COLO829 (cell line): ENCODE results near the gene ZNRD2.
A peak's percentile ranks its signal among the peaks of the same experiment; 100 is the strongest.
"Not testable (repeated sequence)": the region's sequence is repeated elsewhere in the genome, so short reads cannot be mapped to it uniquely, and the experiment has no call there.

Source experiments
- DNase-seq: peaks from one replicate; pipeline ENCODE4 v3.0.0; 2012; ENCODE audit warnings: low spot score

The ZNRD2 gene

DNA sequence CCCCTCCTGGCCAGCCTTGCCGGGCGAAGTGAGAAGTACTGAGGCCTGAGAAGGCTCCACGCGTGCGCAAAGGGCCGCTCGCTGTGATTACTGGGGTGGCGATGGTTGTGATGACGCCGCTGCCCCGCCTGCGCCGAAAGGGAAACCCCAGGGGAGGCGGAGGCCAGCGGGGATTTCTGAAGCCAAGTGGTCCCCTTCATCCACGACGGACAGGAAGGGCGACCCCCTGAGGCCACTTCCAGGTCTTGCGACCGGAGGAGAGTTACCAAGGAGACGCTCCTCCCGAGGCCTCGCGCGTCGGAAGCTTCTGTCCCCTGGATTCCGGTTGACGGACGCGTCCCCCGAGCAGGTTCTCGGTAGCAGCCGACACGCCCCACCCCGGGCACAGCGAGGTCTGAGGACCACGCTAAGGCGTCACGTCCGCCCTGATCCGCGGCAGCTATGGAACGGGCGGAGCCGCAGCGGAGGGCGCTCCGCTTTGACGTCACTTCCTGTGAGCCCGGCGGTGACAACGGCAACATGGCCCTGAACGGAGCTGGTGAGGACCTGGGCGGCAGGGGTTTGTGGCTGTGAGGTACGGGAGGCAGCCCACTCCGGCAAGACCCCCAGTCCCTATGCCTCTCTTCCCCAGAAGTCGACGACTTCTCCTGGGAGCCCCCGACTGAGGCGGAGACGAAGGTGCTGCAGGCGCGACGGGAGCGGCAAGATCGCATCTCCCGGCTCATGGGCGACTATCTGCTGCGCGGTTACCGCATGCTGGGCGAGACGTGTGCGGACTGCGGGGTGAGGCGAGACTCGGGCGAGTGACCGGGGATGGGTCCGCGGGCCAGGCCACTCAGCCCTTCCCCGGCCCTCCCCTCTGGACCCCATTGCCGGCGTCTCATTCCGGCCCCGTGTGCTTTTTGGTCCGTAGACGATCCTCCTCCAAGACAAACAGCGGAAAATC is at the start of gene ZNRD2:
ZNRD2 (plus strand) TSS at position 505 of the 946 bp plus-strand sequence; CDS start at position 520, 15 bp downstream.
- DNase-seq: peak; percentile 94

DNA sequence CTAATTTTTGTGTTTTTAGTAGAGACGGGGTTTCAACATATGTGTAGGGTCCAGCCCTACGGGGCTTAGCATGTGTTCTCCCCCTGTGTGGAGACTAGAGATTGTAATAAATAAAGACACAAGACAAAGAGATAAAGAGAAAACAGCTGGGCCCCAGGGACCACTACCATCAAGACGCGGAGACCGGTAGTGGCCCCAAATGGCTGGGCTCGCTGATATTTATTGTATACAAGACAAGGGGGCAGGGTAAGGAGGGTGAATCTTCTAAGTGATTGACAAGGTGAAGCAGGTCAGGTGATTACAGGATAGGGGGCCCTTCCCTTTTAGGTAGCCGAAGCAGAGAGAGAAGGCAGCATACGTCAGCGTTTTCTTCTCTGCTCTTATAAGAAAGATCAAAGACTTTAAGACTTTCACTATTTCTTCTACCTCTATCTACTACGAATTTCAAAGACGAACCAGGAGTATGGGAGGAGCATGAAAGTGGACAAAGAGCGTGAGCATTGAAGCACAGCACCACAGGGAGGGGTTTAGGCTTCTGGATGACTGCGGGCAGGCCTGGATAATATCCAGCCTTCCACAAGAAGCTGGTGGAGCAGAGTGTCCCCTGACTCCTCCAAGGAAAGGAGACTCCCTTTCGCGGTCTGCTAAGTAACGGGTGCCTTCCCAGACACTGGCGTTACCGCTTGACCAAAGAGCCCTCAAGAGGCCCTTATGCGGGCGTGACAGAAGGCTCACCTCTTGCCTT is 48.3 kb upstream of the ZNRD2 start:
- DNase-seq: not testable (repeated sequence)

DNA sequence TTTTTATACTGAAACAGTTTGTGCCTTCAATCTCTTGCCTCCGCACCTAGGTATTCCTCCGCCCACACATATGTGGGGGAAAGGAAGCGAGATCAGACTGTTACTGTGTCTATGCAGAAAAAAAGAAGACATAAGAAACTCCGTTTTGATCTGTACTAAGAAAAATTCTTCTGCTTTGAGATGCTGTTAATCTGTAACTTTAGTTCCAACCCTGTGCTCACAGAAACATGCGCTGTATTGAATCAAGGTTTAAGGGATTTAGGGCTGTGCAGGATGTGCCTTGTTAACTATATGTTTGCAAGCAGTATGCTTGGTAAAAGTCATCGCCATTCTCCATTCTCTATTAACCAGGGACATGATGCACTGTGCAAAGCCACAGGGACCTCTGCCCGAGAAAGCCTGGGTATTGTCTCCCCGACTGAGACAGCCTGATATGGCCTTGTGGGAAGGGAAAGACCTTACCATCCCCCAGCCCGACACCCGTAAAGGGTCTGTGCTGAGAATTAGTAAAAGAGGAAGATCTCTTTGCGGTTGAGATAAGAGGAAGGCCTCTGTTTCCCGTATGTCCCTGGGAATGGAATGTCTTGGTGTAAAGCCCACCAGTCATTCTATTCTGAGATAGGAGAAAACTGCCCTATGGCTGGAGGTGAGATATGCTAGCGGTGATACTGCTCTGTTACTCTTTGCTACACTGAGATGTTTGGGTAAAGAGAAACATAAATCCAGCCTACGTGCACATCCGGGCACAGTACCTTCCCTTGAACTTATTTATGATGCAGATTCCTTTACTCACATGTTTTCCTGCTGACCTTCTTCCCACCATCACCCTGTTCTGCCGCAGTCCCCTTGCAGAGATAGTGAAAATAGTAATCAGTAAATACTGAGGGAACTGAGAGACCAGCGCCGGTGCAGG is 47.3 kb upstream of the ZNRD2 start:
- DNase-seq: not testable (repeated sequence)

GRCh38 chr11:65523631-65523968 is 46.7 kb upstream of the ZNRD2 start:
- not testable (repeated sequence) for DNase-seq

DNA sequence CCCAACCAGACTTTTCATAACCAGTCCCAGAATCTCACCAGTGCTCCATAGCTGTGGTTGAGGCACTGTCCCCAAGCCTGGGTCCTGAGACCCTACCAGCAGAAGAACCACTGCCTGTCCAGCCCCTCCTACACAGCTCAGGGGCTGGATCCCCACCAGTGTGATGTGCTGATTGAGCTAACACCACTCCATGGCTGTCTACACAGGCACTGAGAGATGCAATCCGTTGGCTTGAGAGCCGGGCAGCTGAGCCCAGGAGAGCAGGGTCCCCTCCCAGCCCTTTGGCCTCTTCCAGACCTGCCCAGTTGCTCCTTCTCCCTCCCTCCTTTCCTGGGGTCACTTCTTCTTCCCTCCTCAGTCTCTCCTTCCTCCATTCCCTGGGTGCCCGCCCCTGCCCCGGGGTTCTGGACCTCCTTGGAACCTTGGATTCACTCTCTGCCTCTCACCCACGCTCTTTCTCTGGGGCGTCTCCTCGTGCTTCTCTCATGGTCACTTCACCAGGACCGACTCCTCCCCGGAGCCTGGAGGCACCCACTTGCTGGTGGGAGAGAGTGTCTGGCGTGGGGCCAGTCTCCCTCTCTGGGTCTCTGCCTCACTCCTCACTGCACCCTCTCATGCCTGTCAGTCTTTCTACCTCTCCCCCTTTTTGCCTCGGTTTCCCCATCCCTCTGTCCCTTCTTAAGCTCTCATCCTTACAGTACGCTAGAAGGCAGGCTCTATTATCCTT is 46.1 kb upstream of the ZNRD2 start:
- no peak for DNase-seq

GRCh38 chr11:65524741-65525545 is 45.3 kb upstream of the ZNRD2 start, which contains the start of gene SCYL1:
Gene SCYL1, plus strand, starts transcription at chr11:65525083. Its CDS starts 71 bp downstream, at chr11:65525154.
- DNase-seq: peak; percentile 81

GRCh38 chr11:65525546-65526480 is 44.5 kb upstream of the ZNRD2 start:
- DNase-seq: no peak

- DNase-seq: no peak
Measured at GRCh38 chr11:65526744-65527143, 43.5 kb upstream of the ZNRD2 start.

- no peak for DNase-seq
Measured at GRCh38 chr11:65528819-65529350, 41.4 kb upstream of the ZNRD2 start.

DNA sequence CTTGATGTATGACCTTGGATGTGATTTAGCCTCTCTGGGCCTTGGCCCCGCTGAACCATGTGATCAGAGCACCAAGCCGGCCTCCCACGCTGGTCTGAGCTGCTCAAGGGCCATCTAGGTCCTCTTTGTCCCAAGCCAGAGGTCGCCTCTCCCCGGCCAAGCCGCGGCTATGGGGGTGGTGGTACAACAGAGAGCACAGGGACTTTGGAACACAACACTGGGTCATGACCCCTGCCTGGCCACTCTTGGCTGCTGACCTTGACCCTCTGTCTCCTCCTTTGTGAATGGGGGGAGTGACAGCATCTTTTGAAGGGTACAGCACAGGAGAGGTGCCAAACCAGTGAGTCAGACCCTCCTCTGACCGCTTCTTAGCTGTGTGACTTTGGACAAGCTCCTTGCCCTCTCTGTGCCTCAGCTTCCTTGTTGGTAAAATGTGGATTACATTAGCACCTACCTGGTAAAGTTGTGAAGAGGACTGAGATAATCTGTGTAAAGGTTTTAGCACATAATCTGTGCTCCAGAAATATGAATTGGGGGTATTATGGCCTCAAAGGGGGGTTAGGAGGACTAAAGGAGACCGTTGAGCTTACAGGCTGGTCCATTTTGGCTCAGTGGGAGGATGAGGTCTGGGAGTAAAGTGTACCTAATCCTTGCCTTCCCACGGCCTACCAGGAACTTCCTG is 40.7 kb upstream of the ZNRD2 start:
- no peak for DNase-seq

GRCh38 chr11:65530157-65530496 is 40.1 kb upstream of the ZNRD2 start:
- DNase-seq: no peak

GRCh38 chr11:65532388-65533064 is 37.8 kb upstream of the ZNRD2 start:
- DNase-seq: no peak

- no peak for DNase-seq
Measured at GRCh38 chr11:65535102-65535501, 35.2 kb upstream of the ZNRD2 start.

DNA sequence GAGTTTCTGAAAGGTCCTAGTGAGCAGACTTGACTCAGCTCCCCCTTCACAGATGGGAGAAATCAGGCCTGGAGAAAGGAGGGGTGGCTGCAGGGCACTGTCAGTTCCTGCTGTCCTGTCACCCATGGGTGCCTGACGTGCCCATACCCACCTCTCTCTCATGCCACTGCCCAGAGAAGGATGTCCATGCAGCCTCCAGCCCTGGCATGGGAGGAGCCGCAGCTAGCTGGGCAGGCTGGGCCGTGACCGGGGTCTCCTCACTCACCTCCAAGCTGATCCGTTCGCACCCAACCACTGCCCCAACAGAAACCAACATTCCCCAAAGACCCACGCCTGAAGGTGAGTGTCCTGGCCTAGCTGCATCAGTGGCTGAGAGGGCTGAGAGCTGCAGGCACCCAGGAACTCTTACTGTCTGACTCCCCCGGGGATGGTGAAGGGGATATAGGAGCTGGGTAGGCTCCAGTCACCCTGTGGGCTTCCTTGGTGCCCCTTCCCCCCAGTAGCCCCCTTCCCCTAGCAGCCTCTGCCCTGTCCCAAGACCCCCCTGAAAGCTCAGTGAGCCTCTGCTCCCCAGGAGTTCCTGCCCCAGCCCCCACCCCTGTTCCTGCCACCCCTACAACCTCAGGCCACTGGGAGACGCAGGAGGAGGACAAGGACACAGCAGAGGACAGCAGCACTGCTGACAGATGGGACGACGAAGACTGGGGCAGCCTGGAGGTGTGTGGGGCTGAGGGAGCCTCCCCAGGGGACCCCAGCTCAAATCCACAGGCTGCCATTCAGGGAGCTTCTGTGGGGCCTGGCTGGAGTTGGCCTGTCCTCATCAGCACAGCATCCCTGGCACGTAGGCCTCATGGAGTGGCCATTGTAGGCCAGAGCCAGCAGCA is 33.6 kb upstream of the ZNRD2 start:
- DNase-seq: no peak

DNA sequence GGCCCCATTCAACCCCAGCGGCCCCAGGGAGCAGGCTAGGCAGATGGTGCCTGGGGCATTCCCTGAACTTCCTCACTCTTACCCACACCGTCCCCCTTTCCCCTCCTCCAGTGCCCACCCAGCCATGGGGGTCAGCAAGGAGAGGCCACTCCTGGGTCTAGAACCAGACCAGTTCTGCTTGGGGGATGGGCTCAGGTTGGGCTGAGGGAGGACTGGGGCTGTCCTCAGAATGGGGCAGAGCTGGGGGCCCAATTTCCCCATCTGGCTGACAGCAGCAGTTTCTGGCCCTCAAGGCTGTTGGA is 33.0 kb upstream of the ZNRD2 start:
- DNase-seq: no peak

DNA sequence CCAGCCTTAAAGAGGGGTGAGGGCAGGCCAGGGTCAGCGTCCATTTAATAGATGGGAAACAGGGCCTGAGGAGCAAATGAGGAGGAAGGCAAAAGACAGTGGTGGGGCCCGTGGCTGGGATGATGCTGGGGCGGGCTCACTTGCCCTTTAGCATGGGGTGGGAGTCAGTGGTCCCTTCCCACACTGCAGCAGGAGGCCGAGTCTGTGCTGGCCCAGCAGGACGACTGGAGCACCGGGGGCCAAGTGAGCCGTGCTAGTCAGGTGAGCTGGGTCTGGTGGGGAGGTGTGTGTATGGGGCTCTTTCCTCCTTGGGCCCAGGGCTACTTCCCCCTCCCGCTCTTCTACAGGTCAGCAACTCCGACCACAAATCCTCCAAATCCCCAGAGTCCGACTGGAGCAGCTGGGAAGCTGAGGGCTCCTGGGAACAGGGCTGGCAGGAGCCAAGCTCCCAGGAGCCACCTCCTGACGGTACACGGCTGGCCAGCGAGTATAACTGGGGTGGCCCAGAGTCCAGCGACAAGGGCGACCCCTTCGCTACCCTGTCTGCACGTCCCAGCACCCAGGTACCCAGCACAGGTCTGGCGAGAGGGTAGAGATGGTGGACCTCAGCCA is 32.6 kb upstream of the ZNRD2 start:
- DNase-seq: no peak
